HEK293T (cell line): ENCODE measurements around the gene RB1.

ENCODE experiments used
- L3MBTL2 ChIP-seq: fragments of 450-650 bp; conservative IDR thresholded peaks from 2 replicates; pipeline ENCODE4 v1.6.1; 2016; ENCODE audit warnings: mild to moderate bottlenecking
- TF ChIP-seq, protein P1 (sequence below): fragments of 450-650 bp; IDR thresholded peaks from 2 replicates; pipeline ENCODE4 v1.6.1; 2016

GRCh38 chr13:48510698-48511097, 207.1 kb downstream of the RB1 start:
- TF ChIP-seq, protein P1, sequence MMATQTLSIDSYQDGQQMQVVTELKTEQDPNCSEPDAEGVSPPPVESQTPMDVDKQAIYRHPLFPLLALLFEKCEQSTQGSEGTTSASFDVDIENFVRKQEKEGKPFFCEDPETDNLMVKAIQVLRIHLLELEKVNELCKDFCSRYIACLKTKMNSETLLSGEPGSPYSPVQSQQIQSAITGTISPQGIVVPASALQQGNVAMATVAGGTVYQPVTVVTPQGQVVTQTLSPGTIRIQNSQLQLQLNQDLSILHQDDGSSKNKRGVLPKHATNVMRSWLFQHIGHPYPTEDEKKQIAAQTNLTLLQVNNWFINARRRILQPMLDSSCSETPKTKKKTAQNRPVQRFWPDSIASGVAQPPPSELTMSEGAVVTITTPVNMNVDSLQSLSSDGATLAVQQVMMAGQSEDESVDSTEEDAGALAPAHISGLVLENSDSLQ: no peak
- TF ChIP-seq L3MBTL2: no peak
